Ishikawa (cell line): ENCODE results near the gene TLCD1.

Experiments
- CEBPB ChIP-seq: IDR thresholded peaks from 2 replicates; pipeline ENCODE4 v1.6.1; 2012
- CREB1 ChIP-seq: IDR thresholded peaks from 2 replicates; pipeline ENCODE4 v1.6.1; 2012; ENCODE audit warnings: low read depth
- EGR1 ChIP-seq: IDR thresholded peaks from 2 replicates; pipeline ENCODE4 v1.6.1; 2012
- EP300 ChIP-seq: IDR thresholded peaks from 2 replicates; pipeline ENCODE4 v1.6.1; 2012; ENCODE audit warnings: borderline replicate concordance
- FOXM1 ChIP-seq: IDR thresholded peaks from 2 replicates; pipeline ENCODE4 v1.6.1; 2012; ENCODE audit warnings: low read depth, borderline replicate concordance
- NFIC ChIP-seq: IDR thresholded peaks from 2 replicates; pipeline ENCODE4 v1.6.1; 2012
- RAD21 ChIP-seq: IDR thresholded peaks from 2 replicates; pipeline ENCODE4 v1.6.1; 2012; ENCODE audit warnings: low read depth
- REST ChIP-seq: IDR thresholded peaks from 2 replicates; pipeline ENCODE4 v1.6.1; 2012; ENCODE audit warnings: low read depth, mild to moderate bottlenecking
- TAF1 ChIP-seq: IDR thresholded peaks from 2 replicates; pipeline ENCODE4 v1.6.1; 2012; ENCODE audit warnings: low read depth, mild to moderate bottlenecking
- TCF12 ChIP-seq: IDR thresholded peaks from 2 replicates; pipeline ENCODE4 v1.6.1; 2012; ENCODE audit warnings: low read depth
- TEAD4 ChIP-seq: IDR thresholded peaks from 2 replicates; pipeline ENCODE4 v1.6.1; 2012
- YY1 ChIP-seq: IDR thresholded peaks from 2 replicates; pipeline ENCODE4 v1.6.1; 2012; ENCODE audit warnings: low read depth
- ZBTB7A ChIP-seq: IDR thresholded peaks from 2 replicates; pipeline ENCODE4 v1.6.1; 2012; ENCODE audit warnings: low read depth
- TF ChIP-seq, protein P1 (sequence below): IDR thresholded peaks from 2 replicates; pipeline ENCODE4 v1.6.1; 2012
- TF ChIP-seq, protein P2 (sequence below): IDR thresholded peaks from 2 replicates; pipeline ENCODE4 v1.6.1; 2012

The TLCD1 gene

GRCh38 chr17:28719021-28719433 lies 7.0 kb downstream of the TLCD1 start:
- TF ChIP-seq RAD21 (no peak), ZBTB7A (no peak), EP300 (no peak), TAF1 (no peak), CEBPB (no peak), CREB1 (no peak), EGR1 (no peak), TEAD4 (no peak), TCF12 (no peak), FOXM1 (no peak), REST (no peak), YY1 (no peak), NFIC (no peak)
- TF ChIP-seq, protein P1, sequence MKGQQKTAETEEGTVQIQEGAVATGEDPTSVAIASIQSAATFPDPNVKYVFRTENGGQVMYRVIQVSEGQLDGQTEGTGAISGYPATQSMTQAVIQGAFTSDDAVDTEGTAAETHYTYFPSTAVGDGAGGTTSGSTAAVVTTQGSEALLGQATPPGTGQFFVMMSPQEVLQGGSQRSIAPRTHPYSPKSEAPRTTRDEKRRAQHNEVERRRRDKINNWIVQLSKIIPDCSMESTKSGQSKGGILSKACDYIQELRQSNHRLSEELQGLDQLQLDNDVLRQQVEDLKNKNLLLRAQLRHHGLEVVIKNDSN, result no peak
- TF ChIP-seq, protein P2, sequence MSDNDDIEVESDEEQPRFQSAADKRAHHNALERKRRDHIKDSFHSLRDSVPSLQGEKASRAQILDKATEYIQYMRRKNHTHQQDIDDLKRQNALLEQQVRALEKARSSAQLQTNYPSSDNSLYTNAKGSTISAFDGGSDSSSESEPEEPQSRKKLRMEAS, result no peak

- TF ChIP-seq YY1, result no peak
- no peak for TF ChIP-seq CREB1
- no peak for TF ChIP-seq EP300
- TF ChIP-seq REST, result no peak
- no peak; the same call in 1 of the 2 replicates for TF ChIP-seq TEAD4
- TF ChIP-seq, protein P1, result no peak
- no peak for TF ChIP-seq EGR1
- no peak for TF ChIP-seq TAF1
- no peak for TF ChIP-seq NFIC
- no peak for TF ChIP-seq TCF12
- no peak for TF ChIP-seq ZBTB7A
- TF ChIP-seq RAD21, result no peak
- no peak for TF ChIP-seq FOXM1
- TF ChIP-seq CEBPB, result no peak
These were observed 7.6 kb downstream of the TLCD1 start for GRCh38 chr17:28718333-28719020.

GRCh38 chr17:28717578-28718332 lies 8.3 kb downstream of the TLCD1 start, which contains the start of gene RAB34:
RAB34 (minus strand) TSS chr17:28717868; CDS start chr17:28717266, 602 bp downstream.
- TF ChIP-seq NFIC, result peak; percentile 73
- TF ChIP-seq ZBTB7A, result peak; percentile 99
- TF ChIP-seq CREB1, result no peak
- TF ChIP-seq CEBPB, result no peak
- peak; percentile 93 for TF ChIP-seq EGR1
- TF ChIP-seq, protein P1, result no peak
- TF ChIP-seq TEAD4, result peak; percentile 72; the same call in 1 of the 2 replicates
- peak; percentile 46; the same call in 1 of the 2 replicates for TF ChIP-seq TCF12
- no peak for TF ChIP-seq FOXM1
- peak; percentile 72 for TF ChIP-seq TAF1
- no peak for TF ChIP-seq YY1
- no peak; the same call in 1 of the 2 replicates for TF ChIP-seq EP300
- TF ChIP-seq RAD21, result no peak
- TF ChIP-seq REST, result no peak
- TF ChIP-seq, protein P2, result peak; percentile 50; the same call in 1 of the 2 replicates
